ENCODE data around the gene STIP1.

STIP1 gene

DNA sequence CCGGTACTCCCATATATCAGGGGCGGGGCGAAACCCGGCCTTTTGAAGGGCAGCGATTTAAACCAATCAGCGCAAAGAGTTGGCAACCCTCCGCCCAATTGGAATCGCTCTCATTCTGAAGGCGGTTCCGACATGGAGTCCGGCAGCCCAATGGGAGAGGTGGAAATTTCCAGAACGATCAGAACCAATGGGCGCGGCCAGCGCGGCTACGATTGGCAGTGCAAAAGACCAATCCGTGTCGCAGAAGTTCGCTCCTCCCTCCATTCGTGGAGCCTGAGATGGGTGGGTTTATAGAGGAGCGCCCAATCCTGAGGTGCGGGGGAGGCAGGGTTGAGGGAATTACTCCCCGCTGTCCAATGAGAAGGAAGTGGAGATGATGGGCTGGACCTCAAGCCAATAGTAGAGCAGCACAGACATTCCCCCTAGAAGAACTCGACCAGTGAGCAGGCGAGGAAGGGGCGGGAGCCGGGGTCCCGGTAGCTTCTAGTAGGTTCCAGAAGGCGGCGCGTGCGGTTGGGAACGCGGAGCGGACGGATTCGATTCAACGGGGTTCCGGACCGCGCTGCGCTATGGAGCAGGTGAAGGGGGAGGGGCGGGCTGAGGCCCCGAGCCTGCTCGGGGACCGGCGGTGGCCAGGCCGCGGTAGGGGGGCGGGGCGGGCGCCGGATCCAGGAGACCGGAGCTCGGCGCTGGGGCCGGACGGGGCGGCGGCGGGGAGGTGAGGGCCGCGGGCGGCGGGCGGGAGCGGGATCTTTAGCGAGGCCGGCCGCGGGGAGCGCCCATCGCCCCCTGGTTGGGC, at the start of gene STIP1:
STIP1 (plus strand) TSS at position 479 of the 799 bp plus-strand sequence; CDS start at position 570, 91 bp downstream.
- Histone ChIP-seq H3K36me3 (ENCODE audit: insufficient read depth, low read length) (peaks cover 5% of the 10 kb centered on the region), H3K9ac (ENCODE audit: low read depth, low read length) (peak within 1 kb of the TSS; percentile 78), H3K9me3 (ENCODE audit: control insufficient read depth, insufficient read depth, low read length) (no peaks in the 10 kb centered on the region), H3K4me1 (ENCODE audit: insufficient read depth, low read length) (0 out of 2 replicates have a peak, but pooled peaks cover 8% of the 10 kb centered on the region)

DNA sequence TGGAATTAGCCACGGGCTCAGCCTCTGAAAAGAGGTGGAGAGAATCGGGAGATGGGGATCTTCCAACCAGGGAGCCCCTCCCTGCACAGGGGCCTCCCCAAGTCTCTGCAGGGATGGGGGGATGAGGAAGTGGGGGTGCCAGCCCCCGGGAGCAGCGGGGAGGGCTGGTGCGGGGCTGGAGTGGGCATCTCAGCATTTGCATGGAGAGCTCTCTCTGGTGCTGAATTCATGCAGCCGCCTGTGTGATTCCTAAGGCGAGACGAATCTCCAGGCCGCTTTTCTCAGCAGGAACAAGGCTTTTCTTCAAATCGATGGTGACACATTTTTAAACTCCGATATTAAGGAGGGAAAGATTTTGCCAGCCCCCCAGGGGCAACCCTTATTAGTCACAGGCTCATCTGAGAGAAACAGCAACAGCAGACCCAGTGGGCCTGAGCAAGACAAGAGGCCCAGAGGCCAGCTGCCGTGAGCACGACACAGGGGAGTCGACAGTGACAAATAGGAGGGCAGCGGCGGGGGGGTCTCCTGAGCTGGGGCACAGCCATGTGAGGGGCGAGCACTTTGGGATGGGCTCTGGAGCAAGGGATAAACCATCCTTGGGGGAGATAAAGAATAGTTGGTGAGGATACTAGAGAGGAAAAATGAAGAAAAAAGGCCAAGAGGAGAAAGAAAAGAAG, 49.1 kb upstream of the STIP1 start:
- H3K36me3 ChIP-seq (ENCODE audit: insufficient read depth, low read length) = no peaks in the 10 kb centered on the region
- H3K4me1 ChIP-seq (ENCODE audit: insufficient read depth, low read length) = peaks cover 3% of the 10 kb centered on the region; the same call in 1 of the 2 replicates

DNA sequence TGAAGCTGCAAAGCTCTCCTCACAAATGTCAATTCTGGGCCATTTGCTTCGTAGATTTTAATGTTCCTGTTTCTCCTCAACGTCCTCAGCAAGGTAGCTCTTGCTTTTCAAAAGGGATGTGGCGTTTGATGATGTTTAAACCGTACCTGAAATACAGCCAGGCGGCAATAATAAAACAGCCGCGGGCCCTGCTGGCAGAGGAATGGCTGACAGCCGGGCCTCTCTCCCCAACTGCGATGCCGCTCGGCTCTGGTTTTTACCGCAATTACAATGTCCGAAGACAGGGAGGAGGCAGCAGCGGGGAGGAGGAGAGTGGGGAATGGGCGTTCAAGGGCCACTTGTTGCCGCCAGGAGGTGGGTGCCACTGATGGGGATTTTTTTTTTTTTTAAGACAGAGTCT, 47.6 kb upstream of the STIP1 start:
- Histone ChIP-seq H3K9ac (ENCODE audit: low read depth, low read length) (no peak overlapping the region), H3K4me1 (ENCODE audit: insufficient read depth, low read length) (no peaks in the 10 kb centered on the region), H3K36me3 (ENCODE audit: insufficient read depth, low read length) (no peaks in the 10 kb centered on the region), H3K9me3 (ENCODE audit: control insufficient read depth, insufficient read depth, low read length) (no peaks in the 10 kb centered on the region)

More for the DNA sequence above, 49.1 kb upstream of the STIP1 start:
- H3K9ac ChIP-seq (ENCODE audit: low read depth, low read length) = no peak overlapping the region
- H3K9me3 ChIP-seq (ENCODE audit: control insufficient read depth, insufficient read depth, low read length) = no peaks in the 10 kb centered on the region

GRCh38 chr11:64139049-64139448, 46.9 kb upstream of the STIP1 start:
- H3K36me3 ChIP-seq (ENCODE audit: insufficient read depth, low read length) = no peaks in the 10 kb centered on the region
- H3K9me3 ChIP-seq (ENCODE audit: control insufficient read depth, insufficient read depth, low read length) = no peaks in the 10 kb centered on the region
- H3K9ac ChIP-seq (ENCODE audit: low read depth, low read length) = no peak overlapping the region
- no peaks in the 10 kb centered on the region for H3K4me1 ChIP-seq (ENCODE audit: insufficient read depth, low read length)

DNA sequence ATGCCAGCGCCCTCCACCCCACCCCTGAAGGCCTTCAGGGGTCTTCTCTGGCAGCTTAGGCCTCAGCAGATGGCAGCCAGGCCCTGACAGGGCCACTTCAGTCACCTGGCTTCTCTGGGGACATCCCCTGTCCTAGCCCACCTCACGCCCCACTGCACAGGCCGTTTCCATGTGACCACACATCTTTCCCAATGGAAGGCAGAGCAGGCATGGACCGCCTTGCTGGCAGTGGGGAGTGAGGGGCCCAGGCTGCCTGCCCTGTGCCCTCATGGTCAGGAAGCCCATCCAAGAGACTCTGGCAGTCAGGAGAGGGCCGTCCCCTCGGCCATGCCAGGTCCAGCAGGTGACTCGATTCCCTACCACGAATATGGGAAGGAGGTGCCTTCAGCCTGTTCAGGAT, 45.9 kb upstream of the STIP1 start:
- H3K9ac ChIP-seq (ENCODE audit: low read depth, low read length) = no peak overlapping the region
- no peaks in the 10 kb centered on the region for H3K9me3 ChIP-seq (ENCODE audit: control insufficient read depth, insufficient read depth, low read length)
- H3K4me1 ChIP-seq (ENCODE audit: insufficient read depth, low read length) = no peaks in the 10 kb centered on the region
- no peaks in the 10 kb centered on the region for H3K36me3 ChIP-seq (ENCODE audit: insufficient read depth, low read length)

GRCh38 chr11:64141081-64141783, 44.7 kb upstream of the STIP1 start:
- Histone ChIP-seq H3K4me1 (ENCODE audit: insufficient read depth, low read length) (no peaks in the 10 kb centered on the region; the same call in 1 of the 2 replicates), H3K36me3 (ENCODE audit: insufficient read depth, low read length) (no peaks in the 10 kb centered on the region), H3K9me3 (ENCODE audit: control insufficient read depth, insufficient read depth, low read length) (no peaks in the 10 kb centered on the region), H3K9ac (ENCODE audit: low read depth, low read length) (no peak overlapping the region)

DNA sequence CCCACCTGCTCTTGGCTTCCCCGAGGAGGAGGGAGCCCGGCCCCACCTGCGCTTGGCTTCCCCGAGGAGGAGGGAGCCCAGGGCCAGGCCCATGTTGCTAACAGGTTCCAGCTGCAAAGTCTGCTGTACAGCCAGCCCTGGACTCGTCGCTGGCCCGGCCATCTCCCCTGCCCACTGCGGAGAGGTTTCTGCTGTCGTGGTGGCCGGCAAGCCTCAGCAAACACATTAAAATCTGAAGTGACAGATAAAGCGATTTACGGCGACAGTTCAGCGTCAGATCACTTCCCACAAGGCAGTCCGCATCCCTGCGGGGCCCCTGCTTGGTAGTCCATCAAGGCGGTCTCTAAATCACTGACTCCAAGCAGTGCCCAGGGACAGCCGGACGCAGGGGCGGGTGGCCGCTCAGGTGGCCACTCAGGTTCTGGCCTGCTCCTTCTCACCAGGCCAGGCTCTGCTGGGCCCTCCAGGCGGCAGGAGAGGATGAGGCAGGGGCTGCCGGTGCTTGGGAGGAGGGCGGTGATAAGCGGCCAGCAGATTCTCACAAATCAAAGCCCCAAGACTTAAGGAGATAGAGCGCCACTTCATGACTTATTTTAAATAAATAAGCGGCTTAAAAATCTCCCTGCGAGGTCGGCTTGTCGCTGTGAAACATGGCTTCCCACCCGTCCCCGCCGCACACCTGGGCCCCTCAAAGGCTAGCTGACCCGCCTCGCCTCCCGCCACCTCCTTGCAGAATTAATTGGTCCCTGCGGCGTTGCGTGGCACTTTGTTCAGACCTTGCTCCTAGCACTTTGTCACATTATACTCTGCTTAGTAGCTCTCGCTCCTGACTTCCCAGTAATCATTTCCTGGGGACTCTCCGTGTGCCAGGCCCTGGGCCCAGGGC, 41.1 kb upstream of the STIP1 start:
- Histone ChIP-seq H3K9me3 (ENCODE audit: control insufficient read depth, insufficient read depth, low read length) (no peaks in the 10 kb centered on the region), H3K9ac (ENCODE audit: low read depth, low read length) (no peak overlapping the region), H3K4me1 (ENCODE audit: insufficient read depth, low read length) (peaks cover 6% of the 10 kb centered on the region; the same call in 1 of the 2 replicates), H3K36me3 (ENCODE audit: insufficient read depth, low read length) (no peaks in the 10 kb centered on the region)

DNA sequence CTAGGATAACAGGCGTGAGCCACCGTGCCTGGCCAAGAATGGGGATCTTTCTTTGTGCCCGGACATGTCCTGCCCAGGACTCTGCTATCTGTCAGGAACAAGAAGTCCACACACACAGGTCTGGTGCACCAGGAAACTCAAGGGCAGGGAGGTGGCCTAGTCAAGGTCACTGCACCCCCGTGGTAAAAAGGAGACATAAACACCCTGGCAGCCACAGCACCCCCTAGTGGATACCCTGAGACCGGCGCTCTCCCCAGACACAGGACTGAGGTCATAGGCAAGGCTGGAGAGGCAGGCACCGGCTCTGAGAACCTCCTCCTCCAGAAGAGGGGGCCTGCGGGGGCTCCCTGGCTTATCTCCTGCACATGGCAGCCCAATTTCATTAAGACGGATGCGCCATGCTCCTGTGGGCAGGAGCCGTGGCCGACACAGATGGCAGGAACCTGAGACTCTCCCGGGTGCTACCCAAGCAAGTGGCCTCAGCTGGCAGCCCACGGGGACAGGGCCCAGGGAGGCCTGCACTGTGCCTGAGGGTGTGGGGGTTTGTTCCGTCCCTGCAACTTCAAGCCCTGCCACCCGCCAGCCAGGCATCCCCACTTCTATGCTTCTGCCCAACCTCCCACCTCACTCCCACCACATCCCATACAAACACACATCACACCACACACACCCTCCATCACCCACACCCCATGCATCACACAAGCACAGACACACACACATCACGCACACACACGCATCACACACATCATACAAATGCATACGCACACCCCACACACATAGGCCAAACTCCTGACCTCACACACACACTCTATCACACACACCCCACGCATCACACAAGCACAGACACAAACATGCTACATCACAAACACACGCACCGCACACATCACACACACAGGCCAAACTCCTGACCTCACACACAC, 39.7 kb upstream of the STIP1 start:
- Histone ChIP-seq H3K36me3 (ENCODE audit: insufficient read depth, low read length) (no peaks in the 10 kb centered on the region), H3K9ac (ENCODE audit: low read depth, low read length) (no peak overlapping the region), H3K4me1 (ENCODE audit: insufficient read depth, low read length) (peaks cover 6% of the 10 kb centered on the region; the same call in 1 of the 2 replicates), H3K9me3 (ENCODE audit: control insufficient read depth, insufficient read depth, low read length) (no peaks in the 10 kb centered on the region)

DNA sequence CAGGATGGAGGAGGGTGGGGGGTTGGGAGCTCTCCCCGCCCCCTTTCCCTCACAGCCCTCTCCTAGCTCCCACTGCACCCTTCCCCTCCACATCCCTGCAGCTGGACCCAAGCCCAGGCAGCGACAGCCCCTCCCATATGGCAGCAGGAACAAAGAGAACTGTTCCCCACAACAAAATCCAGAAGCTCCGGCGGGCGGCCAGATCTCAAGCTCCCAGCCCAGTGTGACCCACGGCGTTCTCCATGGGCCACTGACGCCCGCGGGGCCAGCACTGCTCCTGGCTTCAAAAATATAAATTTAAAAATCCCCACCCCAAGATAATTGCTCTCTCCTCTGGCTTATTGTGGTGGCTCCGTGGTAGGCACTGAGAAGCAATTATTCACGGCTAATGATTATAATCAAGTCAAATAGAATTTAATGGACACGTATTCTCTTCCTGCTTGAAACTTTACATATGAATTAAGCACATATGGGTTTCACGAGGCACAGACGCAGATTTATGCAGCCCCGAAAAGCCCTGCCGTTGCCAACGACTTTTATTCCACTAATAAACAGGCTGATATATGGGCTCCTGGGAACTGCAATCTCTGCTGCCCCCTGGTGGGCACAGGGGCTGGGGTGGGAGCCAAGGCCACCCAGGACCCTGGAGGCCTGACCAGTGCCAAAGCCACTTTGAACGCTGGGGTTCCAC, 37.6 kb upstream of the STIP1 start:
- H3K4me1 ChIP-seq (ENCODE audit: insufficient read depth, low read length) = peaks cover 9% of the 10 kb centered on the region; the same call in 1 of the 2 replicates
- H3K9ac ChIP-seq (ENCODE audit: low read depth, low read length) = peak overlapping the region; percentile 22; the same call in 1 of the 2 replicates
- no peaks in the 10 kb centered on the region for H3K36me3 ChIP-seq (ENCODE audit: insufficient read depth, low read length)
- no peaks in the 10 kb centered on the region for H3K9me3 ChIP-seq (ENCODE audit: control insufficient read depth, insufficient read depth, low read length)

GRCh38 chr11:64148917-64149617, 36.9 kb upstream of the STIP1 start:
- H3K9ac ChIP-seq (ENCODE audit: low read depth, low read length) = no peak overlapping the region
- H3K36me3 ChIP-seq (ENCODE audit: insufficient read depth, low read length) = no peaks in the 10 kb centered on the region
- H3K9me3 ChIP-seq (ENCODE audit: control insufficient read depth, insufficient read depth, low read length) = no peaks in the 10 kb centered on the region
- H3K4me1 ChIP-seq (ENCODE audit: insufficient read depth, low read length) = peaks cover 16% of the 10 kb centered on the region; the same call in 1 of the 2 replicates

- H3K4me1 ChIP-seq (ENCODE audit: insufficient read depth, low read length) = peaks cover 19% of the 10 kb centered on the region; the same call in 1 of the 2 replicates
- no peaks in the 10 kb centered on the region for H3K9me3 ChIP-seq (ENCODE audit: control insufficient read depth, insufficient read depth, low read length)
- no peaks in the 10 kb centered on the region; the same call in 1 of the 2 replicates for H3K36me3 ChIP-seq (ENCODE audit: insufficient read depth, low read length)
- H3K9ac ChIP-seq (ENCODE audit: low read depth, low read length) = no peak overlapping the region
Measured at GRCh38 chr11:64150051-64150450, 35.9 kb upstream of the STIP1 start.
